ENCODE data around the gene COA8. TPM values are rescaled to one million over a fixed set of nuclear protein-coding genes. Genes with fewer than 3 reads are reported as not detected.

The COA8 gene
- total and polyA plus RNA-seq, 9 of the 15 experiments (the other 6 are each of a cell fraction or from before 2014, with no cell fraction given) = 5.0 to 35.3 (median 25.7) TPM

DNA sequence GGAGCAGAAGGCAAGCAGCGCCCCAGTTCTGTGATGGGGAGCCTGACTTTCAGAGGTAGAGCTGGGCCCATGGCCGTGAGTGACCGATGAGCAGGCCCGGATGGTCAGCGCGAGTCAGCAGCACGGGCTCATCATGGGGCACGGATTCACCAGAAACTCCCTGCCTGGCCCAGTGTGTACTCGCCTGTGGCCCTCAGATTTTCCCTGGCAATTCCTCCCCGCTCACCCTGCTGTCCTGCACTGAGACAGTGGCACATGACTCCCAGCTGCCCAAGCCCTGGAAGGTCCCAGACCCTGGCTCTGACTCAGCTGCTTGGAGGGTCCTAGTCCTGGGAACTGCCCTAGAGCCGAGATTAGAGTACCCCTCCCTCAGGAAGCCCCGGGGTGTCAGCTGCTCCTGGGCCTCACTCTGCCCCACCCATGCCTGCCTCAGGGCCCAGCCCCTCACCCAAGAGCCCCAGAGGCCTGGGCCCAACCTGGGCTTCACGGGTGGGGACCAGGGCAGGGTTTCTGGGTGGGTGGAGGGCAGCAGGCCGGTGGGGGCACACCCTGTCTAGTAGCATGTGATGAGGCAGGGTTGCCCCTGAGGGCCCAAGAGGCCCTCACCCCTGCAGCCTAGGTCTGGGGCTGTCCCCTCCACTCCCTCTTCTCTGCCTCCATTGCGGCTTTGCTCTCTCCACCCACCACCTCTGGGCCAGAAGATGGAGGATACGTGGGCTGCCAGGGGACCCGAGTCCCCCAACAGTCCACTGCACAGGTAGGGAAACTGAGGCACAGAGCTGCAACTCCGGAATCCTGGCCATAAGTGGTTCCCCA lies 25.4 kb upstream of the COA8 start:
- H3K9me3 ChIP-seq (replicated peaks; ENCODE audit: control insufficient read depth, insufficient read depth, low read depth, low read length) = no peaks in the 10 kb centered on the region
- ChIA-PET POLR2A (interaction anchor here (0.6 to 2.0 kb wide), 7 partner anchors 8 to 200 kb away, joined by 3 to 7 read pairs (median 3); partner anchors contain the start of gene TRMT61A), CTCF (ENCODE audit: low intra/inter-chr PET ratio) (no interaction called here)
- 66% methylated on average over 6 of the region's 18 CpGs for WGBS (ENCODE audit: insufficient coverage, low coverage, missing lambda C conversion rate)
- H3K4me2 ChIP-seq (ENCODE audit: insufficient read depth, low read length) = no peak overlapping the region
- H3K79me2 ChIP-seq (ENCODE audit: control insufficient read depth, insufficient read depth, low read length) = no peaks in the 10 kb centered on the region
- H3K27ac ChIP-seq (ENCODE audit: extremely low read depth, low read depth, low read length) = no peak overlapping the region
- no peak for ATAC-seq
- intact Hi-C loops (cut with micrococcal nuclease) = no loop called here
- H3K9me1 ChIP-seq (ENCODE audit: control insufficient read depth, insufficient read depth, low read length) = no peaks in the 10 kb centered on the region
- in situ Hi-C loops (cut with MboI) = loop anchor here (10.0 kb wide), 1 partner anchor 453 kb away; the partner anchor contains the start of gene LBHD2
- H2AFZ ChIP-seq (ENCODE audit: low read depth, low read length) = no peak overlapping the region
- TF ChIP-seq, protein P1, sequence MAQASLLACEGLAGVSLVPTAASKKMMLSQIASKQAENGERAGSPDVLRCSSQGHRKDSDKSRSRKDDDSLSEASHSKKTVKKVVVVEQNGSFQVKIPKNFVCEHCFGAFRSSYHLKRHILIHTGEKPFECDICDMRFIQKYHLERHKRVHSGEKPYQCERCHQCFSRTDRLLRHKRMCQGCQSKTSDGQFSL (CRISPR knock-in tag; IDR thresholded peaks at IDR 0.05) = 0 out of 2 replicates have a peak, but pooled peaks have one; percentile 28
- TF ChIP-seq, protein P1 (tag; IDR thresholded peaks at IDR 0.05) = no peak
- TF ChIP-seq KAT7 (CRISPR knock-in tag; IDR thresholded peaks at IDR 0.05; ENCODE audit: borderline replicate concordance) (no peak), POLR2G (IDR thresholded peaks at IDR 0.05; ENCODE audit: low read depth, low read length) (peak; percentile 26; the same call in 1 of the 2 replicates)
- TF ChIP-seq, protein P2, sequence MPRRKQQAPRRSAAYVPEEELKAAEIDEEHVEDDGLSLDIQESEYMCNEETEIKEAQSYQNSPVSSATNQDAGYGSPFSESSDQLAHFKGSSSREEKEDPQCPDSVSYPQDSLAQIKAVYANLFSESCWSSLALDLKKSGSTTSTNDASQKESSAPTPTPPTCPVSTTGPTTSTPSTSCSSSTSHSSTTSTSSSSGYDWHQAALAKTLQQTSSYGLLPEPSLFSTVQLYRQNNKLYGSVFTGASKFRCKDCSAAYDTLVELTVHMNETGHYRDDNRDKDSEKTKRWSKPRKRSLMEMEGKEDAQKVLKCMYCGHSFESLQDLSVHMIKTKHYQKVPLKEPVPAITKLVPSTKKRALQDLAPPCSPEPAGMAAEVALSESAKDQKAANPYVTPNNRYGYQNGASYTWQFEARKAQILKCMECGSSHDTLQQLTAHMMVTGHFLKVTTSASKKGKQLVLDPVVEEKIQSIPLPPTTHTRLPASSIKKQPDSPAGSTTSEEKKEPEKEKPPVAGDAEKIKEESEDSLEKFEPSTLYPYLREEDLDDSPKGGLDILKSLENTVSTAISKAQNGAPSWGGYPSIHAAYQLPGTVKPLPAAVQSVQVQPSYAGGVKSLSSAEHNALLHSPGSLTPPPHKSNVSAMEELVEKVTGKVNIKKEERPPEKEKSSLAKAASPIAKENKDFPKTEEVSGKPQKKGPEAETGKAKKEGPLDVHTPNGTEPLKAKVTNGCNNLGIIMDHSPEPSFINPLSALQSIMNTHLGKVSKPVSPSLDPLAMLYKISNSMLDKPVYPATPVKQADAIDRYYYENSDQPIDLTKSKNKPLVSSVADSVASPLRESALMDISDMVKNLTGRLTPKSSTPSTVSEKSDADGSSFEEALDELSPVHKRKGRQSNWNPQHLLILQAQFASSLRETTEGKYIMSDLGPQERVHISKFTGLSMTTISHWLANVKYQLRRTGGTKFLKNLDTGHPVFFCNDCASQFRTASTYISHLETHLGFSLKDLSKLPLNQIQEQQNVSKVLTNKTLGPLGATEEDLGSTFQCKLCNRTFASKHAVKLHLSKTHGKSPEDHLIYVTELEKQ (CRISPR knock-in tag; IDR thresholded peaks at IDR 0.05) = no peak
- no TSS peak for BruUV-seq (replicated peaks)
- FAIRE-seq = no peak
- H3K9ac ChIP-seq (ENCODE audit: insufficient read depth in 1 of 2, low read depth in 2 of 2, low read length in 2 of 2) = no peak overlapping the region
- no peaks in the 10 kb centered on the region for H4K20me1 ChIP-seq (replicated peaks; ENCODE audit: control insufficient read depth, insufficient read depth, low read length)
- H3K27me3 ChIP-seq (ENCODE audit: control insufficient read depth in 2 of 2, insufficient read depth in 2 of 2, low read length in 2 of 2) = no peaks in the 10 kb centered on the region
- no peak overlapping the region for H3K4me3 ChIP-seq
- peaks cover 0 to 82% of the 10 kb centered on the region in 2 experiments; a peak in 2 of 5 replicates for H3K4me1 ChIP-seq (replicated peaks in 1 of 2; ENCODE audit: control insufficient read depth in 2 of 2, insufficient read depth in 2 of 2, low read length in 2 of 2)
- peaks cover 34% of the 10 kb centered on the region; the same call in 1 of the 3 replicates for H3K36me3 ChIP-seq (ENCODE audit: control insufficient read depth, insufficient read depth, low read length)
- DNase-seq (ENCODE audit: extremely low read depth in 1 of 4, low spot score in 3 of 4) = no peak
